CD4-positive, alpha-beta T cell treated with Interleukin-17A for 4 hours (primary cell): ENCODE data around the gene PIGB.
"Not testable (repeated sequence)": the region's sequence is repeated elsewhere in the genome, so short reads cannot be mapped to it uniquely, and the experiment has no call there.

ENCODE experiments used
- DNase-seq: peaks from one replicate; pipeline ENCODE4 v3.0.0-alpha.2; 2020; ENCODE audit warnings: mixed read lengths

Gene PIGB

GRCh38 chr15:55302801-55303200 is 16.2 kb upstream of the PIGB start:
- DNase-seq = not testable (repeated sequence)

GRCh38 chr15:55319537-55320237 is 665 bp downstream of the PIGB start:
- no peak for DNase-seq

- DNase-seq = no peak
Measured at GRCh38 chr15:55320238-55320550, 1.2 kb downstream of the PIGB start.

- no peak for DNase-seq
Measured at GRCh38 chr15:55320963-55321362, 1.9 kb downstream of the PIGB start.

GRCh38 chr15:55322467-55322866 is 3.4 kb downstream of the PIGB start:
- no peak for DNase-seq

- no peak for DNase-seq
Measured at GRCh38 chr15:55327387-55327786, 8.4 kb downstream of the PIGB start.

- no peak for DNase-seq
Measured at GRCh38 chr15:55334371-55334770, 15.3 kb downstream of the PIGB start.

GRCh38 chr15:55334997-55335396 is 16.0 kb downstream of the PIGB start:
- no peak for DNase-seq

- DNase-seq = no peak
Measured at GRCh38 chr15:55337160-55337559, 18.1 kb downstream of the PIGB start.

- no peak for DNase-seq
Measured at GRCh38 chr15:55343168-55343567, 24.1 kb downstream of the PIGB start.

- no peak for DNase-seq
Measured at GRCh38 chr15:55344206-55344605, 25.2 kb downstream of the PIGB start.

GRCh38 chr15:55348281-55348778 is 29.3 kb downstream of the PIGB start:
- DNase-seq = no peak

- no peak for DNase-seq
Measured at GRCh38 chr15:55349282-55349681, 30.3 kb downstream of the PIGB start.

GRCh38 chr15:55353025-55353424 is 34.0 kb downstream of the PIGB start:
- no peak for DNase-seq

GRCh38 chr15:55356985-55357585 is 38.1 kb downstream of the PIGB start:
- DNase-seq = no peak

GRCh38 chr15:55357774-55358173 is 38.8 kb downstream of the PIGB start:
- no peak for DNase-seq

GRCh38 chr15:55358471-55358870 is 39.4 kb downstream of the PIGB start:
- no peak for DNase-seq

GRCh38 chr15:55360256-55360655 is 41.2 kb downstream of the PIGB start:
- DNase-seq = no peak

GRCh38 chr15:55361048-55361447 is 42.0 kb downstream of the PIGB start:
- DNase-seq = no peak

GRCh38 chr15:55362641-55363040 is 43.6 kb downstream of the PIGB start:
- no peak for DNase-seq

- DNase-seq = no peak
Measured at GRCh38 chr15:55366981-55367380, 48.0 kb downstream of the PIGB start.

- no peak for DNase-seq
Measured at GRCh38 chr15:55372701-55373440, 53.8 kb downstream of the PIGB start.

- DNase-seq = no peak
Measured at GRCh38 chr15:55379095-55379494, 60.1 kb downstream of the PIGB start.

- no peak for DNase-seq
Measured at GRCh38 chr15:55381595-55381994, 62.6 kb downstream of the PIGB start.
